ENCODE results near the gene SURF6.

DNA sequence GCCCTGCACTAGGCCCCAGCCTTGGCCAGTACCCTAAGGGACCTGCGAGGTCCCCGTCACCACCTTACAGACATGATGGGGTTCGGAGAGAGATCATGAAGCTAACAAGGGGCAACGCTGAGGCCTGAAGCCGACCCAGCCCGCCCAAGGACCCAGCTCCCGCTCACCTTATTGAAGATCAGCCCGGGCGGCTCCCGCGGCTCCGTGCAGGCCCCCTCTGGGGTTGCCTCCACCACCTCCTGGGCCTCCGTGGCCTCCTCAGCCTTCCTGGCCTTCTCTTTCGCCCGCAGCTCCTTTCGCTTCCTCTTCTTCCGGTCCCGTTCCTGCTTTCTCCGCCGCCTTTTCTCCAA is 3.6 kb downstream of the SURF6 start:
- TF ChIP-seq POLR2AphosphoS5 (IDR thresholded peaks at IDR 0.05; ENCODE audit: low read depth, low read length) (no peak), TAF1 (IDR thresholded peaks at IDR 0.05; ENCODE audit: borderline replicate concordance, low read depth, low read length) (no peak), POLR2A (IDR thresholded peaks at IDR 0.05; ENCODE audit: low read depth, low read length) (no peak)

Data from GM12892 (cell line).